Neural cell (in vitro differentiated cells): Measurements from ENCODE around the gene LAMB4.

Experiments used
- CTCF ChIP-seq: fragments of 450-650 bp; IDR thresholded peaks from 2 replicates; pipeline ENCODE4 v1.5.1; 2014; ENCODE audit warnings: antibody characterized with exemption, mild to moderate bottlenecking, moderate library complexity; ENCODE audit not compliant: poor library complexity, severe bottlenecking
- EP300 ChIP-seq: fragments of 450-650 bp; conservative IDR thresholded peaks from 2 replicates; pipeline ENCODE4 v1.6.1; 2014; ENCODE audit warnings: antibody characterized with exemption, mild to moderate bottlenecking, moderate library complexity; ENCODE audit not compliant: poor library complexity, severe bottlenecking
- EZH2 ChIP-seq: fragments of 200-600, 300-800 bp; shearing (Covaris generic), sonication (generic); IDR thresholded peaks from 2 replicates; pipeline ENCODE4 v1.6.1; 2014; ENCODE audit warnings: antibody characterized with exemption, low read length, borderline replicate concordance, mild to moderate bottlenecking; ENCODE audit not compliant: insufficient read depth, poor library complexity, severe bottlenecking
- MXI1 ChIP-seq: fragments of 450-650 bp; conservative IDR thresholded peaks from 2 replicates; pipeline ENCODE4 v1.6.1; 2014; ENCODE audit warnings: antibody characterized with exemption, mild to moderate bottlenecking; ENCODE audit not compliant: poor library complexity, severe bottlenecking
- POLR2AphosphoS5 ChIP-seq: IDR thresholded peaks from 2 replicates; pipeline ENCODE4 v1.6.1; 2012
- RAD21 ChIP-seq: fragments of 450-650 bp; conservative IDR thresholded peaks from 2 replicates; pipeline ENCODE4 v1.6.1; 2014; ENCODE audit warnings: antibody characterized with exemption, mild to moderate bottlenecking, moderate library complexity
- REST ChIP-seq: IDR thresholded peaks from 2 replicates; pipeline ENCODE4 v1.6.1; 2012; ENCODE audit warnings: borderline replicate concordance
- SMC3 ChIP-seq: fragments of 450-650 bp; conservative IDR thresholded peaks from 2 replicates; pipeline ENCODE4 v1.6.1; 2014; ENCODE audit warnings: antibody characterized with exemption, mild to moderate bottlenecking, moderate library complexity; ENCODE audit not compliant: poor library complexity
- TAF1 ChIP-seq: IDR thresholded peaks from 2 replicates; pipeline ENCODE4 v1.6.1; 2012; ENCODE audit warnings: low read depth

- no peak for TF ChIP-seq REST
- TF ChIP-seq RAD21: no peak
- TF ChIP-seq SMC3: no peak
- TF ChIP-seq CTCF: no peak
- no peak for TF ChIP-seq EP300
- TF ChIP-seq POLR2AphosphoS5: no peak
- no peak for TF ChIP-seq TAF1
- no peak for TF ChIP-seq EZH2
- TF ChIP-seq MXI1: no peak
Measured at GRCh38 chr7:108134486-108134885, 4.3 kb upstream of the LAMB4 start.
